Thyroid gland (tissue), 4 donors: ENCODE measurements around the gene HSFX4.
"Not testable (repeated sequence)": the region's sequence is repeated elsewhere in the genome, so short reads cannot be mapped to it uniquely, and the experiment has no call there.

Source experiments
- POLR2A ChIP-seq, 2 donors: fragments of 450-650 bp; IDR thresholded peaks; one replicate each; pipeline ENCODE4 v1.6.1; 2017; ENCODE audit warnings: antibody characterized with exemption in 2 of 2, mild to moderate bottlenecking in 2 of 2, moderate library complexity in 1 of 2
- TF ChIP-seq, protein P1 (sequence below), 6 experiments: fragments of 200-600 bp in 3 of 6; fragments of 450-650 bp in 3 of 6; sonication (generic) in 3 of 6; IDR thresholded peaks; one replicate each; pipeline ENCODE4 v1.5.1; 2016 to 2019; ENCODE audit warnings: antibody characterized with exemption in 6 of 6, mild to moderate bottlenecking in 2 of 6, inconsistent platforms in 1 of 6, moderate library complexity in 1 of 6

DNA sequence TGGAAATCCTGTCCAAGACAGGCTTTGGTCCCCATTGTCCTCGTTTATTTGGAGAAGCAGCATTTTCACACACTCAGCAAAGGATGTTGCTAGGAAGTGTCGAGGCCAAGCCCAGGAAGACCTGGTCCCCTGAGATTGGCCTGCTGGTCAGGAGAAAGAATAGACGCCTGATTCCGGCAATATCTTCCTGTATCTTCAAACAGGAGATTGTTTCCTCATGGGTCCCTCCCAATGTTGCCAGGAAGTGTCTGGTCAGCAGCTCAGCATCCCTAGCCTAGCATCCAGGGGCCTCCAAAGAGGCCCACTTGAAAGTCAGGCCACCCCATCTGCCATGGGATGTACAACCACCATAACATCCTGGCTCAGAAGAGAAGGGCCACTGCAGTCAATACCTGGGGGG is 2.0 kb downstream of the HSFX4 start:
- TF ChIP-seq, protein P1, sequence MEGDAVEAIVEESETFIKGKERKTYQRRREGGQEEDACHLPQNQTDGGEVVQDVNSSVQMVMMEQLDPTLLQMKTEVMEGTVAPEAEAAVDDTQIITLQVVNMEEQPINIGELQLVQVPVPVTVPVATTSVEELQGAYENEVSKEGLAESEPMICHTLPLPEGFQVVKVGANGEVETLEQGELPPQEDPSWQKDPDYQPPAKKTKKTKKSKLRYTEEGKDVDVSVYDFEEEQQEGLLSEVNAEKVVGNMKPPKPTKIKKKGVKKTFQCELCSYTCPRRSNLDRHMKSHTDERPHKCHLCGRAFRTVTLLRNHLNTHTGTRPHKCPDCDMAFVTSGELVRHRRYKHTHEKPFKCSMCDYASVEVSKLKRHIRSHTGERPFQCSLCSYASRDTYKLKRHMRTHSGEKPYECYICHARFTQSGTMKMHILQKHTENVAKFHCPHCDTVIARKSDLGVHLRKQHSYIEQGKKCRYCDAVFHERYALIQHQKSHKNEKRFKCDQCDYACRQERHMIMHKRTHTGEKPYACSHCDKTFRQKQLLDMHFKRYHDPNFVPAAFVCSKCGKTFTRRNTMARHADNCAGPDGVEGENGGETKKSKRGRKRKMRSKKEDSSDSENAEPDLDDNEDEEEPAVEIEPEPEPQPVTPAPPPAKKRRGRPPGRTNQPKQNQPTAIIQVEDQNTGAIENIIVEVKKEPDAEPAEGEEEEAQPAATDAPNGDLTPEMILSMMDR (IDR thresholded peaks at IDR 0.05), result not testable (repeated sequence)
- not testable (repeated sequence) for TF ChIP-seq POLR2A (IDR thresholded peaks at IDR 0.05)
